NCI-H2227 treated with DMSO at 0.1 percent for 48 hours (cell line): ENCODE results near the gene HOXA11.

Experiments used
- DNase-seq: peaks from one replicate; lab custom pipeline; 2025; lab: John Stamatoyannopoulos, UW

The HOXA11 gene

DNA sequence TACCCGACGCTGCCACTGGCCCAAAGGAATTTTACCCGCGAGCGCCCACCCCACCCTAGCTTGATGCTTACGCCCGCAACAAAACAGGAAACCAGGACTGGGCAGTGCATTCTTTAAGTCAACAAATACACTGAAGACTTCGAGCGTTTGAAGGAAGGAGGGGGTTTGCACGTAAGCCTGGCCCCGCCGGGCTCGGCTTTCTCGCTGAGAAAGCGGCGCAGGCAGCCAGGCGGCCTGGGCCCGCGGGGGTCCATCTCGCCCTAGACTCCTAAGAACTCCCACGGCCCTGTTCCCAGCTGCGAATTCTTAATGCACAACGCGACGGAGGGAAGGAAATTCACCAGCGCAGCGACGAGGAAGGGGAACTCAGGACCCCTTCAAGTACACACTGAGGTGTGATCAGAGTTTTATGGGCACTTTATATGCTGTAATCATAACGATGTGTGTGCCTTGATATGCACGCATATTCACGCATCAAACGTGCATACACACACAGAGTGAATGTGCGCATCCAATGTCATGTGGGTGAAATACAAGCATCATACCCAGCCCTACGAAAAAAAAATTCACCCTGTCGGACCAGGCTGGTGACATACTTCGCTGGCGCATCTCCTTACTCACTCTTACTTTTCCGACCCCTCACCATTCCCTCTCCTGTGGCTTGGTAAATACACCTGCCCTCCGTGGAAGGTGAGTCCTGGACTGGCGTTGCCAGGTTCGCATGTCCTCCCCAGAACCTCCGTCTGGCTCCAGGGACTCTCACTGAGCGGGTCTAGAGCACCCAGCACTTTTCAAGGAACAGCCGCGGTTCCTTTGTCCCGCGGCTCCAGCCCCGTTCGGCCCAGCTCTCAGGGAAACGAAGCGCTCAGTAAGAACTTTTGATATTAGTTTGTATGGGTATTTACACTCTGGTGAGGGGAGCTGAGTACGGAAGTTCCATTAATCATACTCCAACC, 20.6 kb upstream of the HOXA11 start:
- no peak for DNase-seq

GRCh38 chr7:27204851-27205322, 19.9 kb upstream of the HOXA11 start:
- no peak for DNase-seq

GRCh38 chr7:27203964-27204594, 19.0 kb upstream of the HOXA11 start:
- no peak for DNase-seq

DNA sequence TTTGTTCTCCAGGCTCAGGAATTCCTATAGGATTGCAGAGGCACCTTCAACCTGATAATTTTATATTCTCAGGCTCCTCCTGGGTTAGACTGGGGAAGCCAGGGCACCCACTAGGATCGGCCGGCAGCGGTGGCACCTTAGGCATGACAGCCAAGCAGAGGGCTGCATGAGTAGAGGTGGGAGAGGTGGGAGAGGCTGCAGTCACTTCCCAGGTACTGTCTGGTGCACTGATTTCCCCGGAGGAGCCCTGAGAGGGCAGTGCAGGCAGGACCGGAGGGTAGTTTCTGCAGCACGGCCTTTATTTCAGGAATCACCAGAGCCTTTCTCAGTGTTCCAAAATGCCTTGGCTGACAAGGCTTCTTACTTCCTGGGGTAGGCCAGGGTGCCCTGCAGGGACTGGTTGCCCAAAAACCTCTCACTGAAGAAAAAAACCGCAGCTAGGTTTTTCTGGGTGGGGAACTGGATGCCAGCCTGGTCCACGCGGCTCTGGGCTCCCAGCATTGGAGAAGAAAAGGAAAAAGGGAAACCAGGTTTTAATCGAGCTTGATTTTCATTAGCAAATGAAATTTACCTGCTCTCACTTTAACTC, 18.4 kb upstream of the HOXA11 start:
- DNase-seq = no peak

DNA sequence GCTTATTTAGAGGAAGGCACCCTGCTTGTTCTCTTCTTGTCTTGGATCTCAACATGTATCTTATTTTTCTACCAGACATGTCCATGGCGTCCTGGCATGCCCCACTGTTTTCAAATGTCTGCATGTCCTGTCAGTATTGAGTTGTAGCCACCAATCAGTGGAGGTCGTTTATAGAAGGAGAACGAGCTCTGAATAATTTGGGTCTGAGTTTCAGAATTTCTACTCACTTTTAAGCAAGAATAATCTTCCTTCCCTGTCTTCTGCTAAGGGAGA, 17.8 kb upstream of the HOXA11 start:
- DNase-seq = no peak

DNA sequence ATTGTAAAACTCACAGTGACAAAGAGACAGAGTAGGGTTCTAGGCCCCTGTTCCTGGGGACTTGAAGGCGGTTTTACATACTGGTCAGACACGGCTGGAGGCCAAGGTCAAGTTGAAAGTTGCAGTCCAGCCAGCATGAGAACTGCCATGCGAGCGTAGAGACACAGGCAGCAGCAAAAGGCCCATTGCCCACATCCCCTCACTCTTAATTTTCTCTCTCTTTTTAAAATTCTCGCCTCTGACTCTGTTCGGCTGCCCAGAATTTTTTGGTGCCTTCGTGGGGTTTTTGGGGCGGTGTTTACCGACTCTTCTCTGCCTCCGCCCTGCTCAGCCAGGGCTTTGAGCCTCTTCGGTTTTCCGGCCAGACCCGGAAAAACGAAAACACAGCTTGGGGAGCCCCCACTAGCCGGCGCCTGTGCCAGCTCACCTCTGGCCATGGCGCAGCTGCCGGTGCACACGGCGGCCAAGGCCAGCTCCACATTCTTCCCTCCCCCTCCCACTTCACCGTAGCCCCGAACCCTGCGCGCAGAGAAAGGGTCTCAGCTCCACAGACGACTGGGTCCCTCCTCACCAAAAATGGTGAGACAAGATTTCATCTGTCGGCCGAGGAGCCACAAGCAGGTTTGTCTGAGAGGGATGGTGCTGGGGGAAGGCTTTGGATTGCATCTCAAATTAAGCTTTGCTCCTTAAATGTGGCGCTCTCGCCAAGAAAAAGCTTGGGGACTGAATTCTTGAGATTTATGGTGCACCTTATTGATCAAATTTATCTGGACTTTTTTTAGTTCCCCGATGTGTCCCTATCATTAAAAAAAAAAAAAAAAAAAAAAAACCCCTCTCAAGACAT, 17.2 kb upstream of the HOXA11 start:
- DNase-seq = no peak

- DNase-seq = no peak
These were observed 16.6 kb upstream of the HOXA11 start for GRCh38 chr7:27201580-27202017.

GRCh38 chr7:27200761-27201579, 15.9 kb upstream of the HOXA11 start:
- no peak for DNase-seq

DNA sequence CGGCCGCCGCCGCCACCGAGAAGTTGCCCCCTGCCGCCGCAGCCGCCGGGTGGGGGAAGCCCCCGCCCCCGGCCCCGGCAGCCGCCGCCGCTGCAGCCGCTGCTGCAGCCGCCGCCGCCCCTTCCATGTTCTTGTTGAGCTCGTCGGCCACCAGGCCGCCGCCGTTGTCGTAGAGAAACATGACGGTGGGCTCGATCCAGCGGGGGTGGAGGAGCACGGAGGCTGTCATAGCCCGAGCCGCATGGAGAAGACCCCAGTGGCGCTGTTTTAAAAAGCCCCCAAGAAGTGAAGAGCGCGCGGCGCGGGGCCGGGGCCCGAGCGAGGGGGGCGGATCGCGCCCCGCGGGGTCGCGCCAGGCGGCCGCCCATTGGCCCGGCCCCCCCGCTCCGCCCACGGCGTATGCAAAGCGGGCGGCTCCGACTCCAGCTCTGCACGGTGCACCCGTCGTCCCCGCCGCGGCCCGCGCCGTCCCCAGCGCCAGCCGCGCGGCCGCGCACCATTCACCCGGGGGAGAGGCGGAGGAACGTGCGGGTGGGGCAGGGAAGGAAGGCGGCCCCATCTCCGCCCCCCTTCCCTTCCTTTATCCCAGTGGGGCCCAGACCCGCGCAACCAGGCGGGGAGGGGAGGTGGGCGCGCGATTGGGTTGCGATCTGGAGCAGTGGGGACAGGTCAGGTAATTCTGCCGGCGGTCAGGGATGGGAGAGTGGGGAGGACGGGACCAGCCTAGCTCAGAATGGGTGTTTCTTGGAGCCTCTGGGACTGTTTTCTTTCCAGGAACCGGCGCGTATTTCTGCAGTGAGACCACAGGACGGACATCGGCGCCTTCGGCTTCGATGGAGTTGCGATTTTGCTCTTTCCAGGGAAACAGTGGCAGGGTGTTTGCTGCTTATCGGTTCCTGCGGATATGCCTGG, 15.1 kb upstream of the HOXA11 start, which contains the start of gene HOXA13:
Gene HOXA13, minus strand, starts transcription at position 243 of the 912 bp plus-strand sequence. Its CDS starts 14 bp downstream, at position 229.
- DNase-seq = no peak

DNA sequence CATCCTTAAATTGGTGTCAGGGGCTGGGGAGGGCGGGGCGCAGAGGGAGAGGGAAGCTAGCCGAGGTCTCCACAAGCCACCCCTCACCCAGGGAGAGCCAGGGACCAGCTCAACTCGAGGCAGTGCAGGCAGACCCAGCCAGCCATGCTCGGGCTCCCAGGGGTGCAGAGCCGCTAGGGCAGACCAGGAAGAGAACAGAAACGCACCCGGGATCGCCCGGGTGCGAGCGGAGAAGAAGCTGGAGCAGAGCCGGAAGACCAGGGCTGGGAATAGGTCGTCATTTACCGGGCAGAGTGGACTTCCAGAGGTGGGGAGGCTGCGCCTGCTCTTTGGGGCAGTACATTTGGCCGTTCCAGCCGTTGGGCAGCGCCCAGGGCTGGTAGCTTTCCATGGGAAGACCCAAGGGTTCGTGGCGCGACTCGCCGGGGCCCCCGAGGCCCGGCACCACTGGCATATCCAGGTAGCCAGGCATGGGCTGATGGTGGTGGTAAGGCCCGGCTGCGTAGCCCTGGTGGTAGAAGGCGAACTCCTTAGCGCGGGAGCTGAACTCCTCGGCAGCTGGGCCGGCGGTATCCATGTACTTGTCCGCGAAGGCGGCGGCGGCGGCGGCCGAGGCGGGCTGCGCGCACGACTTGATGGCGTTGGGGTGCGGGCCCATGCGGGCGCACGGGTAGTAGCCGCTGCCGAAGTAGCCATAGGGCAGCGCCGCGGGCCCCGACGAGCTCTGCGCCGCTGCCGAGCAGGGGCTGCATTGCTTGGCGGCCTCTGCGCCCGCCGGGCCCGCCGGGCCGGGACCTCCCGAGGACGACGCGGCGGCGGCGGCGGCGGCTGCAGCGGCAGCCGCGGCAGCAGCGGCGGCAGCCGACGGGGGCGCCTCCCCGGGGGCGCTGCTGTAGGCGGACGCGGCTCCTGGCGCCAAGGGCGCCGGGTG, 14.1 kb upstream of the HOXA11 start:
- no peak for DNase-seq

- DNase-seq = no peak
These were observed 13.3 kb upstream of the HOXA11 start for GRCh38 chr7:27198138-27198841.

DNA sequence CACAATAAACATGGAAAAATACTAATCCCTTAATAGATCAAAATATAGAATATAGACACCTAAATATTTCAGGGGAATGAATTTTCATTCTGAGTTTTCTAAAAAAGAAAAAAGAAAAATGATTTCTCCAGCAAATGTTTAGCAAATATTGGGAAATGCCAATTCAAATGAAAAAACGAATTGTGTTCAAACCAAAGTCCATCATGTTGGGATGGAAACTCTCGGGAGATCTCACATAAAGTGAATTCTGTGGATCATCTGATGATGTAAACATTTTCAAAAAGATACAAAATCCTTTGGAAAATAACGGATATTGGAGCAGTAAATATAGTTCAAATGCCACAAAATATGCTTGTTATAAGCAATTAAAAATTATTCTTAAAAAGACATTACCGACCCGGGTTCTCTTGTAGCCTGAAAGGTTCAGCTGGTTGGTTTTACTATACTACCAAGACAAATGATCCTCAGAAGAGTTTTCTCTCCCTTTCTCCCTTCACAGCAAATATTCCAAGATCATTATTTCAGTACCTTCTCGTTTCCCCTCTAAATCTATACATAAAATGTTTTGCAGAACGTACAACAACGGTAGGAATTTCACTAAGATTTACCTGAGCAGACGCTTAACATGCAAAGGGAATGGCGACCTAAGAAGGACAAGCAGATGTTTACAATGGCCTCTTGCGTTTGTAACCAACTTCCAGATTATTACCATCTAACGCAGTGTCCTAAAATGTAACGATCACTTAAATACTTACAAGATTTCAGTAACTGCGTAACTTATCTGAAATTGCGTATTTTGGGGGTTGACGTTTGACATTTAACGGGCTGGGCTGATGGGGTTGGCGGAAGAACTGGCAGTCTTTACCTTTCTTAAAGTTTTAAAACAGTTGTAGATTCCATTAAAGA, 12.4 kb upstream of the HOXA11 start:
- no peak for DNase-seq

DNA sequence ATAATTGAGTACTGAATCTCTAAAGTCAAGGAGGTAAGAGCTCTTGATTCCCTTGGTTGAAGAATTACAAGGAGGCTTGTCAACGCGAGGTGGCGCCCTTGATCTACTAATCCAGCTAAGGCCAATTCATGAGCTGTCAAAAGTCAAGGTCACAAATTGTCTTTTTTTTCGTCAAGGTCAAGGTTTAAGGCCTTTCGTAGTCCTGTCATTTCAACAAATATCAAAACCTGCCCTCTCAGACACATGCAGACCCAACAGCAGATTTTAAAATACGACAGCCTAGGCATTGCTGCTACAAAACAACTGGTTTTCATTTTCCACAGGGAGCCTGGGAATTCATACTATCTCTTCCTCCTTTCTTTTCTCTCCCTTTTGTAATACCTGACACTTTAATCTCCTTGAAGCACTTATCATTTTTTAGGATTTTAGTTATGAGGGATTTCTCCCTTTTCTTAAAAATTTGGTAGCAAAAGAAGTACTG, 11.3 kb upstream of the HOXA11 start:
- peak; percentile 67 for DNase-seq

- no peak for DNase-seq
These were observed 9.8 kb upstream of the HOXA11 start for GRCh38 chr7:27194686-27195379.

DNA sequence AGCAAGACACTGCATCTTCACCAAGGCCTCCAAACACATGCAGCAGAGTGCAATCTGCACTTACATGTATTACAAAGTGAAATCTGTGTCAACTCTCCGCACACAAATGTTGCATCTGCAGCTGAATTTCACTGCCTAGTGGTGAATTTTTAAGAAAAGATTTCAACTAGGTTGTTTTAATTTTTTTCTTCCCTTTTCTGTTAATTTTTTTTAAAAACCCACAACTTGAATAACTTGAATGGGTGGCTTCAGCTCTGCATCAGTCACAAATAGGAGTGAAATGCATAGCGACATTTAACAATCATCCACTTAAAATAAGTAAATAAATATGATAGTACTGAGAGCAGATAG, 8.9 kb upstream of the HOXA11 start:
- no peak for DNase-seq

- DNase-seq = no peak
These were observed 8.4 kb upstream of the HOXA11 start for GRCh38 chr7:27193335-27194001.
